ENCODE results near the gene NEDD4L. TPM values are rescaled to one million over a fixed set of nuclear protein-coding genes. Genes with fewer than 3 reads are reported as not detected.

NEDD4L gene
- total RNA-seq, 1 experiment from 2014 or later = 108 TPM

DNA sequence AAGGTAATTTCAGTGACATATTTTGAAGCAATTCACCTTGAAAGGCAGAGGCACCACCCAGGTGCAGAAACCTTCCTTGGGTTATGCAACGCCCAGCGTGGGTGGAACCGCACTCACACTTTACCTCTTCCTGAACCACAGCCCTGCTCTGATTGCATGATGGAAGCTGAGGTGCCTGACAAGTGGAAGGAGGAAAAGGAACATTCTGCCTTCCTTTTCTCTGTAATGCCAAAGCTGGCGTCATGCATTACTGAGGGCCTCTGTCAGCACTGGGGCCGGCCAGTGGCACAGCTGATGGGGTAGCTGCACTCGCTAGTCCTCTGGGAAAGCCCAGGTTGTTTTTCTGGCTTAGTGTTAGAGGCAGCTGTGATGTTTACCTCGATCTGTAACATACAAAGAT, 266.5 kb downstream of the NEDD4L start:
- no peak overlapping the region for H3K4me3 Mint-ChIP-seq (ENCODE audit: unreplicated experiment)
- POLR2A ChIA-PET = interaction anchor here (0.6 to 18.5 kb wide), 21 partner anchors 10 to 780 kb away, joined by 3 to 378 read pairs (median 4); no protein-coding TSS in a partner anchor
- no TSS peak for BruUV-seq (replicated peaks)
- CTCF ChIA-PET = interaction anchor here (0.9 to 1.2 kb wide), 2 partner anchors 17 kb away, joined by 3 read pairs; no protein-coding TSS in a partner anchor
- peak; percentile 91 for DNase-seq (ENCODE audit: unreplicated experiment)
- TF ChIP-seq, protein P1, sequence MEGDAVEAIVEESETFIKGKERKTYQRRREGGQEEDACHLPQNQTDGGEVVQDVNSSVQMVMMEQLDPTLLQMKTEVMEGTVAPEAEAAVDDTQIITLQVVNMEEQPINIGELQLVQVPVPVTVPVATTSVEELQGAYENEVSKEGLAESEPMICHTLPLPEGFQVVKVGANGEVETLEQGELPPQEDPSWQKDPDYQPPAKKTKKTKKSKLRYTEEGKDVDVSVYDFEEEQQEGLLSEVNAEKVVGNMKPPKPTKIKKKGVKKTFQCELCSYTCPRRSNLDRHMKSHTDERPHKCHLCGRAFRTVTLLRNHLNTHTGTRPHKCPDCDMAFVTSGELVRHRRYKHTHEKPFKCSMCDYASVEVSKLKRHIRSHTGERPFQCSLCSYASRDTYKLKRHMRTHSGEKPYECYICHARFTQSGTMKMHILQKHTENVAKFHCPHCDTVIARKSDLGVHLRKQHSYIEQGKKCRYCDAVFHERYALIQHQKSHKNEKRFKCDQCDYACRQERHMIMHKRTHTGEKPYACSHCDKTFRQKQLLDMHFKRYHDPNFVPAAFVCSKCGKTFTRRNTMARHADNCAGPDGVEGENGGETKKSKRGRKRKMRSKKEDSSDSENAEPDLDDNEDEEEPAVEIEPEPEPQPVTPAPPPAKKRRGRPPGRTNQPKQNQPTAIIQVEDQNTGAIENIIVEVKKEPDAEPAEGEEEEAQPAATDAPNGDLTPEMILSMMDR (IDR thresholded peaks at IDR 0.05; ENCODE audit: unreplicated experiment) = no peak
- H3K4me1 Mint-ChIP-seq (ENCODE audit: insufficient read depth, unreplicated experiment) = peaks cover 38% of the 10 kb centered on the region
- no peaks in the 10 kb centered on the region for H3K27me3 Mint-ChIP-seq (ENCODE audit: insufficient read depth, unreplicated experiment)
- peak overlapping the region; percentile 43 for H3K27ac Mint-ChIP-seq (ENCODE audit: low read depth, unreplicated experiment)
- peaks cover 13% of the 10 kb centered on the region for H3K36me3 Mint-ChIP-seq (ENCODE audit: insufficient read depth, unreplicated experiment)
- intact Hi-C loops (cut with micrococcal nuclease) = no loop called here
- H3K9me3 Mint-ChIP-seq (ENCODE audit: unreplicated experiment) = peaks cover 5% of the 10 kb centered on the region

GRCh38 chr18:58311390-58311789, 267.4 kb downstream of the NEDD4L start:
- Mint-ChIP-seq H3K36me3 (ENCODE audit: insufficient read depth, unreplicated experiment) (peaks cover 6% of the 10 kb centered on the region), H3K27ac (ENCODE audit: low read depth, unreplicated experiment) (peak overlapping the region; percentile 43), H3K4me3 (ENCODE audit: unreplicated experiment) (no peak overlapping the region), H3K9me3 (ENCODE audit: unreplicated experiment) (no peaks in the 10 kb centered on the region), H3K27me3 (ENCODE audit: insufficient read depth, unreplicated experiment) (no peaks in the 10 kb centered on the region), H3K4me1 (ENCODE audit: insufficient read depth, unreplicated experiment) (peaks cover 47% of the 10 kb centered on the region)
- TF ChIP-seq, protein P1 (IDR thresholded peaks at IDR 0.05; ENCODE audit: unreplicated experiment) = no peak
- CTCF ChIA-PET = interaction anchor here (0.9 kb wide), 1 partner anchor 16 kb away, joined by 3 read pairs; no protein-coding TSS in a partner anchor
- intact Hi-C loops (cut with micrococcal nuclease) = no loop called here
- POLR2A ChIA-PET = interaction anchor here (0.6 to 18.5 kb wide), 15 partner anchors 9 to 265 kb away, joined by 3 to 378 read pairs (median 6); no protein-coding TSS in a partner anchor
- BruUV-seq (replicated peaks) = no TSS peak
- no peak for DNase-seq (ENCODE audit: unreplicated experiment)

GRCh38 chr18:58313491-58314032, 269.5 kb downstream of the NEDD4L start:
- BruUV-seq (replicated peaks) = no TSS peak
- peak; percentile 80 for DNase-seq (ENCODE audit: unreplicated experiment)
- Mint-ChIP-seq H3K9me3 (ENCODE audit: unreplicated experiment) (no peaks in the 10 kb centered on the region), H3K36me3 (ENCODE audit: insufficient read depth, unreplicated experiment) (peaks cover 14% of the 10 kb centered on the region), H3K4me1 (ENCODE audit: insufficient read depth, unreplicated experiment) (peaks cover 49% of the 10 kb centered on the region), H3K27me3 (ENCODE audit: insufficient read depth, unreplicated experiment) (no peaks in the 10 kb centered on the region), H3K4me3 (ENCODE audit: unreplicated experiment) (no peak overlapping the region), H3K27ac (ENCODE audit: low read depth, unreplicated experiment) (peak overlapping the region; percentile 83)
- ChIA-PET POLR2A (interaction anchor here (0.9 to 18.5 kb wide), 19 partner anchors 8 to 430 kb away, joined by 3 to 378 read pairs (median 5); no protein-coding TSS in a partner anchor), CTCF (interaction anchor here (1.1 to 1.7 kb wide), 5 partner anchors 10 to 268 kb away, joined by 3 to 10 read pairs (median 6); no protein-coding TSS in a partner anchor)
- TF ChIP-seq, protein P1 (IDR thresholded peaks at IDR 0.05; ENCODE audit: unreplicated experiment) = no peak
- intact Hi-C loops (cut with micrococcal nuclease) = loop anchor here (2.0 kb wide), 1 partner anchor 45 kb away; no protein-coding TSS in a partner anchor

DNA sequence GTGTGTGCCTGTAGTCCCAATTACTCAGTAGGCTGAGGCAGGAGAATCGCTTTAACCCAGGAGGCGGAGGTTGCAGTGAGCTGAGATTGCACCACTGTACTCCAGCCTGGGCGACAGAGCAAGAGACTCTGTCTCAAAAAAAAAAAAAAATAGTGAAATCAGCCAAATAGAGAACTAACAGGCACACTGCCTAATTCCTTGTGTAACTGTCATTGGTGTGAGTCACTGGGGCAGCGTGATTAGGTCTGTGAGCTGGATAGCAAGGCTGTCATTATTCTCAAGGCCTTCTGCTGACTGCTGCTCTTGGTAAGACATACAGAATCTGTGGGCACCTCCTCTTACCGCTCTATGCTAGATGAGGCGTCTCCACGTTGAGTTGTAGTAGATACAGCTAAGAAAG, 270.3 kb downstream of the NEDD4L start:
- Mint-ChIP-seq H3K4me3 (ENCODE audit: unreplicated experiment) (no peak overlapping the region), H3K27ac (ENCODE audit: low read depth, unreplicated experiment) (peak overlapping the region; percentile 83), H3K27me3 (ENCODE audit: insufficient read depth, unreplicated experiment) (no peaks in the 10 kb centered on the region), H3K4me1 (ENCODE audit: insufficient read depth, unreplicated experiment) (peaks cover 49% of the 10 kb centered on the region), H3K9me3 (ENCODE audit: unreplicated experiment) (no peaks in the 10 kb centered on the region), H3K36me3 (ENCODE audit: insufficient read depth, unreplicated experiment) (peaks cover 16% of the 10 kb centered on the region)
- CTCF ChIA-PET = interaction anchor here (1.1 to 1.7 kb wide), 7 partner anchors 10 to 269 kb away, joined by 3 to 10 read pairs (median 4); no protein-coding TSS in a partner anchor
- peak; percentile 95 for DNase-seq (ENCODE audit: unreplicated experiment)
- intact Hi-C loops (cut with micrococcal nuclease) = loop anchor here (2.0 kb wide), 1 partner anchor 45 kb away; no protein-coding TSS in a partner anchor
- TF ChIP-seq, protein P1 (IDR thresholded peaks at IDR 0.05; ENCODE audit: unreplicated experiment) = no peak
- BruUV-seq (replicated peaks) = no TSS peak
- POLR2A ChIA-PET = interaction anchor here (0.6 to 18.5 kb wide), 25 partner anchors 8 to 431 kb away, joined by 3 to 378 read pairs (median 5); no protein-coding TSS in a partner anchor

Data from MCF 10A (cell line).